K562 (cell line): ENCODE results near the gene PDPR. TPM values are rescaled to one million over a fixed set of nuclear protein-coding genes. Genes with fewer than 3 reads are reported as not detected.
"Not testable (repeated sequence)": the region's sequence is repeated elsewhere in the genome, so short reads cannot be mapped to it uniquely, and the experiment has no call there.

Experiments
- ATAC-seq: fragments of 200-7000 bp; cut with Tn5 transposase; 3 replicates; pipeline ENCODE4 v1.9.1; 2020; ENCODE audit warnings: moderate library complexity
- BruUV-seq: library from RNA; stranded (reverse); fragments of 400-500 nt; replicated peaks from 2 replicates; lab custom pipeline; 2021; lab: Mats Ljungman, UMichigan
- CTCF ChIA-PET: fragments of 300-600 bp; formaldehyde crosslinking; extraction: SDS; loops from one replicate; lab custom pipeline; 2021; ENCODE audit warnings: low intra/inter-chr PET ratio; lab: Yijun Ruan, JAX
- POLR2A ChIA-PET: fragments of 300-600, 350-650 bp; sonication (Branson Sonifier 250); formaldehyde crosslinking; extraction: SDS; loops from one replicate; lab custom pipeline; 2021; ENCODE audit warnings: antibody characterized with exemption, inconsistent platforms; lab: Yijun Ruan, JAX
- DNase-seq, 4 experiments: peaks; one replicate each; pipeline versions ENCODE4 v3.0.0 to v3.0.0-alpha.2; 2011 to 2018; ENCODE audit warnings: low spot score in 3 of 4, mixed read lengths in 3 of 4; ENCODE audit errors: extremely low read depth in 1 of 4
- FAIRE-seq: peaks from 2 replicates; lab custom pipeline; 2011; peaks lifted over from hg19 to GRCh38; lab: Jason Lieb, UNC
- H2AFZ ChIP-seq: 2 replicates; pipeline ENCODE4 v1.6.0; 2011; ENCODE audit warnings: low read depth, low read length, control low read depth, inconsistent platforms
- H3K27ac ChIP-seq: fragments of 200-600 bp; 3 replicates; pipeline ENCODE4 v1.8.0; 2011; ENCODE audit warnings: low read depth, mild to moderate bottlenecking, control low read depth, inconsistent platforms, low read length, moderate library complexity, mixed read lengths; ENCODE audit errors: extremely low read depth
- H3K27me3 ChIP-seq, 2 experiments: fragments of 300-600 bp in 1 of 2; 2 replicates in 1 of 2; 3 replicates in 1 of 2; pipeline versions ENCODE4 v1.6.0 to v1.8.0; 2011; ENCODE audit warnings: inconsistent platforms in 2 of 2, low read length in 2 of 2, mild to moderate bottlenecking in 1 of 2, mixed read lengths in 1 of 2, moderate library complexity in 1 of 2; ENCODE audit not compliant: control insufficient read depth in 2 of 2, insufficient read depth in 2 of 2
- H3K36me3 ChIP-seq: fragments of 300-600 bp; 3 replicates; pipeline ENCODE4 v1.8.0; 2011; ENCODE audit warnings: mild to moderate bottlenecking, low read length, inconsistent platforms; ENCODE audit not compliant: control insufficient read depth, insufficient read depth
- H3K4me1 ChIP-seq, 2 experiments: fragments of 200-600 bp in 1 of 2; replicated peaks in 1 of 2; 2 replicates in 1 of 2; 3 replicates in 1 of 2; pipeline versions ENCODE4 v1.5.1 to v1.8.0; 2011; ENCODE audit warnings: inconsistent platforms in 2 of 2, low read length in 2 of 2, mild to moderate bottlenecking in 1 of 2, mixed read lengths in 1 of 2, moderate library complexity in 1 of 2; ENCODE audit not compliant: control insufficient read depth in 2 of 2, insufficient read depth in 2 of 2
- H3K4me2 ChIP-seq: 2 replicates; pipeline ENCODE4 v1.6.1; 2011; ENCODE audit warnings: low read length, control low read depth, inconsistent platforms, mixed read lengths; ENCODE audit not compliant: insufficient read depth
- H3K4me3 ChIP-seq: fragments of 200-600 bp; sonication (generic), shearing (Covaris generic); 2 replicates; pipeline ENCODE4 v1.5.1; 2016; ENCODE audit warnings: control low read depth, inconsistent platforms
- H3K79me2 ChIP-seq: fragments of 200-600 bp; 3 replicates; pipeline ENCODE4 v1.8.0; 2011; ENCODE audit warnings: low read length, inconsistent platforms; ENCODE audit not compliant: control insufficient read depth, insufficient read depth
- H3K9ac ChIP-seq, 2 experiments: 2 replicates each; pipeline versions ENCODE4 v1.6.0 to v1.6.1; 2011; ENCODE audit warnings: low read depth in 2 of 2, low read length in 2 of 2, control low read depth in 1 of 2, inconsistent platforms in 1 of 2, mild to moderate bottlenecking in 1 of 2, mixed read lengths in 1 of 2; ENCODE audit not compliant: insufficient read depth in 1 of 2
- H3K9me1 ChIP-seq: one replicate; pipeline ENCODE4 v1.6.0; 2011; ENCODE audit warnings: inconsistent platforms, mild to moderate bottlenecking, low read length, moderate library complexity; ENCODE audit not compliant: control insufficient read depth, insufficient read depth
- H3K9me3 ChIP-seq: replicated peaks from 2 replicates; pipeline ENCODE4 v1.5.1; 2011; ENCODE audit warnings: low read depth, low read length, inconsistent platforms; ENCODE audit not compliant: control insufficient read depth, insufficient read depth
- H4K20me1 ChIP-seq: replicated peaks from 2 replicates; pipeline ENCODE4 v1.6.1; 2011; ENCODE audit warnings: low read length, inconsistent platforms, mixed read lengths; ENCODE audit not compliant: control insufficient read depth, insufficient read depth
- ATF1 ChIP-seq, 2 experiments: fragments of 450-650 bp in 1 of 2; IDR thresholded peaks; 2 replicates each; pipeline ENCODE4 v1.6.1; 2016; ENCODE audit warnings: missing compliant biosample characterization in 1 of 2, missing genetic modification characterization in 1 of 2
- NR2C2 ChIP-seq, 2 experiments: fragments of 200-800 bp in 1 of 2; sonication (Bioruptor generic) in 1 of 2; sonication (generic) in 1 of 2; formaldehyde crosslinking in 1 of 2; IDR thresholded peaks; 2 replicates each; pipeline versions ENCODE4 v1.6.1 to v1.8.0; 2016 to 2022; ENCODE audit warnings: mild to moderate bottlenecking in 1 of 2, missing compliant biosample characterization in 1 of 2, missing genetic modification characterization in 1 of 2, missing genetic modification reagents in 1 of 2
- SAP30 ChIP-seq: fragments of 200-600 bp; sonication (generic); IDR thresholded peaks from 2 replicates; pipeline ENCODE4 v1.6.1; 2012; ENCODE audit warnings: borderline replicate concordance, low read depth, mild to moderate bottlenecking, moderate library complexity, low read length, control low read depth, inconsistent platforms; ENCODE audit not compliant: insufficient read depth, poor library complexity, severe bottlenecking
- ZFX ChIP-seq: sonication (generic); formaldehyde crosslinking; IDR thresholded peaks from 2 replicates; pipeline ENCODE4 v1.8.0; 2022; ENCODE audit warnings: mild to moderate bottlenecking, missing genetic modification reagents, moderate library complexity
- ZNF431 ChIP-seq: sonication (generic); formaldehyde crosslinking; IDR thresholded peaks from 2 replicates; pipeline ENCODE4 v1.8.0; 2022; ENCODE audit warnings: mild to moderate bottlenecking, missing genetic modification reagents
- WGBS: fragments of 100-300 bp; shearing (Covaris generic); methylation state at CpG from one replicate; pipeline ENCODE4 v1.1.6; 2016; ENCODE audit warnings: low coverage, mixed read lengths; ENCODE audit not compliant: insufficient coverage; ENCODE audit errors: missing lambda C conversion rate; 5-methylcytosine and 5-hydroxymethylcytosine counted together
- in situ Hi-C: fragments of 300-500 bp; cut with MboI; formaldehyde crosslinking; loops from 4 replicates; pipeline ENCODE4 v1.15.0; 2018; ENCODE audit warnings: inconsistent platforms, mixed read lengths
- intact Hi-C: fragments of 100-400 bp; cut with micrococcal nuclease; formaldehyde crosslinking; loops from 2 replicates; pipeline ENCODE4 v1.14.2; 2022
- polyA plus RNA-seq, 8 experiments: library from polyadenylated mRNA; depleted of rRNA in 4 of 8; stranded (reverse) in 5 of 8; unstranded in 3 of 8; fragments of >200 nt; fragmentation: Nextera tagmentation in 2 of 8; fragmentation: Illumina TruSeq in 1 of 8; extraction: Ambion mirVana in 2 of 8; extraction: Trizol in 1 of 8; gene quantifications; 2 replicates each; pipeline versions ENCODE4 v1.2.1 to v1.2.3, GENCODE V29; 2011 to 2014; ENCODE audit warnings: inconsistent platforms in 1 of 8, missing spikeins in 1 of 8
- total RNA-seq, 7 experiments: library from RNA; depleted of rRNA in 6 of 7; stranded (reverse); fragments of >200 nt in 6 of 7; fragmentation: Illumina TruSeq in 2 of 7; extraction: Trizol in 2 of 7; gene quantifications; 2 replicates each; pipeline versions ENCODE4 v1.2.1 to v1.2.3, GENCODE V29; 2011 to 2021; ENCODE audit warnings: low replicate concordance in 1 of 7
- TF ChIP-seq, protein P1 (sequence below): sonication (generic); formaldehyde crosslinking; IDR thresholded peaks from 2 replicates; pipeline ENCODE4 v1.8.0; 2023; ENCODE audit warnings: mild to moderate bottlenecking, missing genetic modification reagents
- TF ChIP-seq, protein P2 (sequence below): sonication (generic); formaldehyde crosslinking; IDR thresholded peaks from 2 replicates; pipeline ENCODE4 v1.8.0; 2022; ENCODE audit warnings: mild to moderate bottlenecking, missing genetic modification reagents
- TF ChIP-seq, protein P3 (sequence below): sonication (generic); formaldehyde crosslinking; IDR thresholded peaks from 2 replicates; pipeline ENCODE4 v1.8.0; 2022; ENCODE audit warnings: mild to moderate bottlenecking, missing genetic modification reagents

The PDPR gene
- total and polyA plus RNA-seq, 9 of the 15 experiments (the other 6 are each of a cell fraction or from before 2014, with no cell fraction given) = 4.9 to 35.7 (median 19.1) TPM

DNA sequence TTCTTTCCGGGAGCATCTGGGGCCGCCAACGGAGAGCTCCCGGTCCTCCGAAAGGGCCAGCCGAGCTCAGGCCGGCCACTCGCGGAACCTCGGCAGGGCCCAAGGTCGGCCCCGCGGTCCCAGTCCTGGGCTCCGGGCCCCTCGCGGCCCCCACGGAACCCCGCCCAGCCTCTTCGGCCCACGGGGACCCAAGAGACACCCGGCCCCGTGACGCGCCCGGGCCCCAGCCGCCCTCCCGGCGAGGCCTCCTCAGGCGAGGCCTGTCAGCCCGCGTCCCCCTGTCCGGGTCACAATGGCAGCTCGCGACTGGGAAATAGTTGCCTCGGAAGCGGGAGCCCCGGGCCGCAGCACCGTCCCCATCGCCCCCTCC lies 48.8 kb upstream of the PDPR start:
- Histone ChIP-seq H2AFZ (peak overlapping the region; percentile 87; the same call in 1 of the 2 replicates), H3K79me2 (peaks cover 14% of the 10 kb centered on the region), H3K4me2 (peak overlapping the region; percentile 86), H3K27ac (peak overlapping the region; percentile 63; the same call in 1 of the 3 replicates), H3K4me1 (peaks cover 0 to 11% of the 10 kb centered on the region in 2 experiments; a peak in 3 of 5 replicates), H3K9ac (peak overlapping the region; percentile 51 to 91; a peak in 3 of 4 replicates), H3K4me3 (peak overlapping the region; percentile 68)
- H4K20me1 ChIP-seq; H3K36me3 ChIP-seq; BruUV-seq; H3K9me3 ChIP-seq; H3K9me1 ChIP-seq; intact Hi-C loops; in situ Hi-C loops; H3K27me3 ChIP-seq; POLR2A ChIA-PET; FAIRE-seq; CTCF ChIA-PET; TF ChIP-seq NR2C2, ATF1 (CRISPR knock-in tag; IDR thresholded peaks at IDR 0.05): not testable (repeated sequence)
- DNase-seq (peak in 2 of 4 experiments; percentile 10), ATAC-seq (peak; percentile 42)
- 0% methylated on average over 11 of the region's 40 CpGs for WGBS
- TF ChIP-seq NR2C2 (tag; IDR thresholded peaks at IDR 0.05) (peak; percentile 61; the same call in 1 of the 2 replicates), SAP30 (peak; percentile 33), ZFX (CRISPR knock-in tag) (peak; percentile 92), ZNF431 (CRISPR knock-in tag) (0 out of 2 replicates have a peak, but pooled peaks have one; percentile 19), ATF1 (tag; IDR thresholded peaks at IDR 0.05) (0 out of 2 replicates have a peak, but pooled peaks have one; percentile 37)
- TF ChIP-seq, protein P1, sequence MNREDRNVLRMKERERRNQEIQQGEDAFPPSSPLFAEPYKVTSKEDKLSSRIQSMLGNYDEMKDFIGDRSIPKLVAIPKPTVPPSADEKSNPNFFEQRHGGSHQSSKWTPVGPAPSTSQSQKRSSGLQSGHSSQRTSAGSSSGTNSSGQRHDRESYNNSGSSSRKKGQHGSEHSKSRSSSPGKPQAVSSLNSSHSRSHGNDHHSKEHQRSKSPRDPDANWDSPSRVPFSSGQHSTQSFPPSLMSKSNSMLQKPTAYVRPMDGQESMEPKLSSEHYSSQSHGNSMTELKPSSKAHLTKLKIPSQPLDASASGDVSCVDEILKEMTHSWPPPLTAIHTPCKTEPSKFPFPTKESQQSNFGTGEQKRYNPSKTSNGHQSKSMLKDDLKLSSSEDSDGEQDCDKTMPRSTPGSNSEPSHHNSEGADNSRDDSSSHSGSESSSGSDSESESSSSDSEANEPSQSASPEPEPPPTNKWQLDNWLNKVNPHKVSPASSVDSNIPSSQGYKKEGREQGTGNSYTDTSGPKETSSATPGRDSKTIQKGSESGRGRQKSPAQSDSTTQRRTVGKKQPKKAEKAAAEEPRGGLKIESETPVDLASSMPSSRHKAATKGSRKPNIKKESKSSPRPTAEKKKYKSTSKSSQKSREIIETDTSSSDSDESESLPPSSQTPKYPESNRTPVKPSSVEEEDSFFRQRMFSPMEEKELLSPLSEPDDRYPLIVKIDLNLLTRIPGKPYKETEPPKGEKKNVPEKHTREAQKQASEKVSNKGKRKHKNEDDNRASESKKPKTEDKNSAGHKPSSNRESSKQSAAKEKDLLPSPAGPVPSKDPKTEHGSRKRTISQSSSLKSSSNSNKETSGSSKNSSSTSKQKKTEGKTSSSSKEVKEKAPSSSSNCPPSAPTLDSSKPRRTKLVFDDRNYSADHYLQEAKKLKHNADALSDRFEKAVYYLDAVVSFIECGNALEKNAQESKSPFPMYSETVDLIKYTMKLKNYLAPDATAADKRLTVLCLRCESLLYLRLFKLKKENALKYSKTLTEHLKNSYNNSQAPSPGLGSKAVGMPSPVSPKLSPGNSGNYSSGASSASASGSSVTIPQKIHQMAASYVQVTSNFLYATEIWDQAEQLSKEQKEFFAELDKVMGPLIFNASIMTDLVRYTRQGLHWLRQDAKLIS (CRISPR knock-in tag) = peak; percentile 49; the same call in 1 of the 2 replicates
- TF ChIP-seq, protein P2, sequence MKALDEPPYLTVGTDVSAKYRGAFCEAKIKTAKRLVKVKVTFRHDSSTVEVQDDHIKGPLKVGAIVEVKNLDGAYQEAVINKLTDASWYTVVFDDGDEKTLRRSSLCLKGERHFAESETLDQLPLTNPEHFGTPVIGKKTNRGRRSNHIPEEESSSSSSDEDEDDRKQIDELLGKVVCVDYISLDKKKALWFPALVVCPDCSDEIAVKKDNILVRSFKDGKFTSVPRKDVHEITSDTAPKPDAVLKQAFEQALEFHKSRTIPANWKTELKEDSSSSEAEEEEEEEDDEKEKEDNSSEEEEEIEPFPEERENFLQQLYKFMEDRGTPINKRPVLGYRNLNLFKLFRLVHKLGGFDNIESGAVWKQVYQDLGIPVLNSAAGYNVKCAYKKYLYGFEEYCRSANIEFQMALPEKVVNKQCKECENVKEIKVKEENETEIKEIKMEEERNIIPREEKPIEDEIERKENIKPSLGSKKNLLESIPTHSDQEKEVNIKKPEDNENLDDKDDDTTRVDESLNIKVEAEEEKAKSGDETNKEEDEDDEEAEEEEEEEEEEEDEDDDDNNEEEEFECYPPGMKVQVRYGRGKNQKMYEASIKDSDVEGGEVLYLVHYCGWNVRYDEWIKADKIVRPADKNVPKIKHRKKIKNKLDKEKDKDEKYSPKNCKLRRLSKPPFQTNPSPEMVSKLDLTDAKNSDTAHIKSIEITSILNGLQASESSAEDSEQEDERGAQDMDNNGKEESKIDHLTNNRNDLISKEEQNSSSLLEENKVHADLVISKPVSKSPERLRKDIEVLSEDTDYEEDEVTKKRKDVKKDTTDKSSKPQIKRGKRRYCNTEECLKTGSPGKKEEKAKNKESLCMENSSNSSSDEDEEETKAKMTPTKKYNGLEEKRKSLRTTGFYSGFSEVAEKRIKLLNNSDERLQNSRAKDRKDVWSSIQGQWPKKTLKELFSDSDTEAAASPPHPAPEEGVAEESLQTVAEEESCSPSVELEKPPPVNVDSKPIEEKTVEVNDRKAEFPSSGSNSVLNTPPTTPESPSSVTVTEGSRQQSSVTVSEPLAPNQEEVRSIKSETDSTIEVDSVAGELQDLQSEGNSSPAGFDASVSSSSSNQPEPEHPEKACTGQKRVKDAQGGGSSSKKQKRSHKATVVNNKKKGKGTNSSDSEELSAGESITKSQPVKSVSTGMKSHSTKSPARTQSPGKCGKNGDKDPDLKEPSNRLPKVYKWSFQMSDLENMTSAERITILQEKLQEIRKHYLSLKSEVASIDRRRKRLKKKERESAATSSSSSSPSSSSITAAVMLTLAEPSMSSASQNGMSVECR (CRISPR knock-in tag) = 0 out of 2 replicates have a peak, but pooled peaks have one; percentile 66
- TF ChIP-seq, protein P3, sequence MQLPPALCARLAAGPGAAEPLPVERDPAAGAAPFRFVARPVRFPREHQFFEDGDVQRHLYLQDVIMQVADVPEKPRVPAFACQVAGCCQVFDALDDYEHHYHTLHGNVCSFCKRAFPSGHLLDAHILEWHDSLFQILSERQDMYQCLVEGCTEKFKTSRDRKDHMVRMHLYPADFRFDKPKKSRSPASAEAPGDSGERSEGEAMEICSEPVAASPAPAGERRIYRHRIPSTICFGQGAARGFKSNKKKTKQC (CRISPR knock-in tag) = peak; percentile 74
